Liver (tissue), 3 donors: ENCODE results near the gene TGFBR3L.

Experiments used
- EGR1 ChIP-seq, 2 donors: IDR thresholded peaks; 2 replicates each; pipeline ENCODE4 v1.6.1; 2016 to 2018; ENCODE audit warnings: antibody characterized with exemption in 2 of 2, low read depth in 2 of 2
- FOXA1 ChIP-seq: IDR thresholded peaks from 2 replicates; pipeline ENCODE4 v1.6.1; 2016; ENCODE audit warnings: antibody characterized with exemption
- HNF4G ChIP-seq: IDR thresholded peaks from 2 replicates; pipeline ENCODE4 v1.6.1; 2016; ENCODE audit warnings: antibody characterized with exemption
- JUND ChIP-seq, 2 donors: IDR thresholded peaks; 2 replicates each; pipeline ENCODE4 v1.6.1; 2016; ENCODE audit warnings: antibody characterized with exemption in 2 of 2
- SP1 ChIP-seq: IDR thresholded peaks from 2 replicates; pipeline ENCODE4 v1.6.1; 2018; ENCODE audit warnings: antibody characterized with exemption, mild to moderate bottlenecking
- YY1 ChIP-seq: IDR thresholded peaks from 2 replicates; pipeline ENCODE4 v1.6.1; 2016; ENCODE audit warnings: antibody characterized with exemption, mild to moderate bottlenecking
- TF ChIP-seq, protein P1 (sequence below): fragments of 150-350 bp; IDR thresholded peaks from 2 replicates; pipeline ENCODE4 v1.5.1; 2017; ENCODE audit warnings: improper control_type of control experiment, low read depth, low read length; ENCODE audit not compliant: missing input control
- TF ChIP-seq, protein P2 (sequence below): IDR thresholded peaks from 2 replicates; pipeline ENCODE4 v1.6.1; 2016; ENCODE audit warnings: antibody characterized with exemption, mild to moderate bottlenecking
- TF ChIP-seq, protein P3 (sequence below): IDR thresholded peaks from 2 replicates; pipeline ENCODE4 v1.6.1; 2016; ENCODE audit warnings: antibody characterized with exemption
- donor health status: healthy.
- donor health status: healthy.

DNA sequence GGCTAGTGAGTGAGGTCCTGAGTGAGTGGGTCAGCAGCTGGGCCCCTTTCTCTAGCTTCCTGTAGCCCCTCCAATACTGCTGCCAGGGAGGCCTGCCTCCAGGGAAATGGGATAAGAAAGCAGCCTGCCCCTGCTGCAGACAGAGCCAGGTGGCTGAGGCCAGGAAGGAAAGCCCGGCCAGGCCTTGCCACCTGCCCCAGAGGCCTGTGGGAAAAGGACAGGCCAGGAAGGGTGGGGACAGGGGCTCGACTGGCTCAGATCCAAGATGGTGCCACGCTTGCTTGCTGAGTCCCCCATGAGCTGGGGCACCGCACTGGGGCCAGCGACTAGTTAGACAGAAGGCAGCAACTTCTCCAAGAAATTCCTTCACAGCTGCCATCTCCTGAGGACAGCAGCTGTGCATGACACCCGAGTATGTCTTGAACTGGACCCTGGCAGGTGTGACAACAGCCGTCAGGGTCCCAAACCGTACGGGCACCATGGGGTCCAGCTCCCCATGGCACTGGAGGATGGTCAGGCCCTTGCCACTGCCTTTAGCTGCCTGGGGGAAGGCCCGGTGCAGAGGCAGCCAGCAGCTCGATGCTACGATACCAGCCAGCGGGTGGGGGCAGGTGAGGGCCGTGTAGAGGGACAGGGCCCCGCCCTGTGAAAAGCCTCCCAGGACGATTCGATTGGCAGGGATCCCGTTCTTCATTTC is 35.4 kb upstream of the TGFBR3L start:
- TF ChIP-seq, protein P1, sequence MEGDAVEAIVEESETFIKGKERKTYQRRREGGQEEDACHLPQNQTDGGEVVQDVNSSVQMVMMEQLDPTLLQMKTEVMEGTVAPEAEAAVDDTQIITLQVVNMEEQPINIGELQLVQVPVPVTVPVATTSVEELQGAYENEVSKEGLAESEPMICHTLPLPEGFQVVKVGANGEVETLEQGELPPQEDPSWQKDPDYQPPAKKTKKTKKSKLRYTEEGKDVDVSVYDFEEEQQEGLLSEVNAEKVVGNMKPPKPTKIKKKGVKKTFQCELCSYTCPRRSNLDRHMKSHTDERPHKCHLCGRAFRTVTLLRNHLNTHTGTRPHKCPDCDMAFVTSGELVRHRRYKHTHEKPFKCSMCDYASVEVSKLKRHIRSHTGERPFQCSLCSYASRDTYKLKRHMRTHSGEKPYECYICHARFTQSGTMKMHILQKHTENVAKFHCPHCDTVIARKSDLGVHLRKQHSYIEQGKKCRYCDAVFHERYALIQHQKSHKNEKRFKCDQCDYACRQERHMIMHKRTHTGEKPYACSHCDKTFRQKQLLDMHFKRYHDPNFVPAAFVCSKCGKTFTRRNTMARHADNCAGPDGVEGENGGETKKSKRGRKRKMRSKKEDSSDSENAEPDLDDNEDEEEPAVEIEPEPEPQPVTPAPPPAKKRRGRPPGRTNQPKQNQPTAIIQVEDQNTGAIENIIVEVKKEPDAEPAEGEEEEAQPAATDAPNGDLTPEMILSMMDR: no peak
- TF ChIP-seq, protein P2, sequence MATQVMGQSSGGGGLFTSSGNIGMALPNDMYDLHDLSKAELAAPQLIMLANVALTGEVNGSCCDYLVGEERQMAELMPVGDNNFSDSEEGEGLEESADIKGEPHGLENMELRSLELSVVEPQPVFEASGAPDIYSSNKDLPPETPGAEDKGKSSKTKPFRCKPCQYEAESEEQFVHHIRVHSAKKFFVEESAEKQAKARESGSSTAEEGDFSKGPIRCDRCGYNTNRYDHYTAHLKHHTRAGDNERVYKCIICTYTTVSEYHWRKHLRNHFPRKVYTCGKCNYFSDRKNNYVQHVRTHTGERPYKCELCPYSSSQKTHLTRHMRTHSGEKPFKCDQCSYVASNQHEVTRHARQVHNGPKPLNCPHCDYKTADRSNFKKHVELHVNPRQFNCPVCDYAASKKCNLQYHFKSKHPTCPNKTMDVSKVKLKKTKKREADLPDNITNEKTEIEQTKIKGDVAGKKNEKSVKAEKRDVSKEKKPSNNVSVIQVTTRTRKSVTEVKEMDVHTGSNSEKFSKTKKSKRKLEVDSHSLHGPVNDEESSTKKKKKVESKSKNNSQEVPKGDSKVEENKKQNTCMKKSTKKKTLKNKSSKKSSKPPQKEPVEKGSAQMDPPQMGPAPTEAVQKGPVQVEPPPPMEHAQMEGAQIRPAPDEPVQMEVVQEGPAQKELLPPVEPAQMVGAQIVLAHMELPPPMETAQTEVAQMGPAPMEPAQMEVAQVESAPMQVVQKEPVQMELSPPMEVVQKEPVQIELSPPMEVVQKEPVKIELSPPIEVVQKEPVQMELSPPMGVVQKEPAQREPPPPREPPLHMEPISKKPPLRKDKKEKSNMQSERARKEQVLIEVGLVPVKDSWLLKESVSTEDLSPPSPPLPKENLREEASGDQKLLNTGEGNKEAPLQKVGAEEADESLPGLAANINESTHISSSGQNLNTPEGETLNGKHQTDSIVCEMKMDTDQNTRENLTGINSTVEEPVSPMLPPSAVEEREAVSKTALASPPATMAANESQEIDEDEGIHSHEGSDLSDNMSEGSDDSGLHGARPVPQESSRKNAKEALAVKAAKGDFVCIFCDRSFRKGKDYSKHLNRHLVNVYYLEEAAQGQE: no peak
- TF ChIP-seq, protein P3, sequence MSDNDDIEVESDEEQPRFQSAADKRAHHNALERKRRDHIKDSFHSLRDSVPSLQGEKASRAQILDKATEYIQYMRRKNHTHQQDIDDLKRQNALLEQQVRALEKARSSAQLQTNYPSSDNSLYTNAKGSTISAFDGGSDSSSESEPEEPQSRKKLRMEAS: no peak
- TF ChIP-seq YY1: no peak
- no peak for TF ChIP-seq SP1
- no peak for TF ChIP-seq JUND (IDR thresholded peaks at IDR 0.05)
- TF ChIP-seq HNF4G: no peak
- no peak for TF ChIP-seq FOXA1
- TF ChIP-seq EGR1 (IDR thresholded peaks at IDR 0.05; ENCODE audit: low read depth in 2 of 2): no peak
